Caco-2 (cell line): ENCODE measurements around the gene DDX5. TPM values are rescaled to one million over a fixed set of nuclear protein-coding genes. Genes with fewer than 3 reads are reported as not detected.

Experiments used
- BruUV-seq: library from RNA; stranded (reverse); fragments of 400-500 nt; replicated peaks from 2 replicates; lab custom pipeline; 2021; lab: Mats Ljungman, UMichigan
- CTCF ChIA-PET: fragments of 300-600 bp; sonication (Branson Sonifier 250); formaldehyde crosslinking; loops from one replicate; lab custom pipeline; 2022; ENCODE audit warnings: antibody characterized with exemption; lab: Charles Lee
- POLR2A ChIA-PET: fragments of 300-600 bp; sonication (Branson Sonifier 250); formaldehyde crosslinking; loops from one replicate; lab custom pipeline; 2022; ENCODE audit warnings: antibody characterized with exemption; lab: Charles Lee
- DNase-seq, 2 experiments: peaks; one replicate each; pipeline versions ENCODE4 v3.0.0 to v3.0.0-alpha.2; 2020 to 2022
- H3K27me3 ChIP-seq: replicated peaks from 2 replicates; pipeline ENCODE4 v1.6.0; 2011; ENCODE audit warnings: low read length; ENCODE audit not compliant: control insufficient read depth, insufficient read depth
- H3K36me3 ChIP-seq: 2 replicates; pipeline ENCODE4 v1.5.1; 2011; ENCODE audit warnings: low read length; ENCODE audit not compliant: control insufficient read depth, insufficient read depth
- H3K4me1 ChIP-seq: fragments of 250-450 bp; sonication (Bioruptor Pico); 2 replicates; pipeline ENCODE4 v1.5.1; 2020; ENCODE audit warnings: mild to moderate bottlenecking
- H3K4me3 ChIP-seq: 2 replicates; pipeline ENCODE4 v1.5.1; 2011; ENCODE audit warnings: low read depth, mild to moderate bottlenecking, control low read depth, low read length
- H3K9me3 ChIP-seq: fragments of 250-450 bp; sonication (Bioruptor Pico); 2 replicates; pipeline ENCODE4 v1.5.1; 2020; ENCODE audit warnings: mild to moderate bottlenecking, moderate library complexity
- H3K27ac Mint-ChIP-seq: one replicate; pipeline ENCODE4 v1.8.0; 2022; ENCODE audit warnings: mixed read lengths; ENCODE audit not compliant: unreplicated experiment
- H3K27me3 Mint-ChIP-seq: one replicate; pipeline ENCODE4 v1.8.0; 2022; ENCODE audit warnings: mixed read lengths; ENCODE audit not compliant: insufficient read depth, unreplicated experiment
- H3K36me3 Mint-ChIP-seq: one replicate; pipeline ENCODE4 v1.8.0; 2022; ENCODE audit warnings: mild to moderate bottlenecking, mixed read lengths; ENCODE audit not compliant: insufficient read depth, unreplicated experiment
- H3K4me1 Mint-ChIP-seq: one replicate; pipeline ENCODE4 v1.8.0; 2022; ENCODE audit warnings: low read depth, mixed read lengths; ENCODE audit not compliant: unreplicated experiment
- H3K4me3 Mint-ChIP-seq: one replicate; pipeline ENCODE4 v1.8.0; 2022; ENCODE audit warnings: mild to moderate bottlenecking, moderate library complexity, mixed read lengths; ENCODE audit not compliant: unreplicated experiment
- H3K9me3 Mint-ChIP-seq: one replicate; pipeline ENCODE4 v1.8.0; 2022; ENCODE audit warnings: mixed read lengths; ENCODE audit not compliant: unreplicated experiment
- intact Hi-C: fragments of 100-400 bp; cut with micrococcal nuclease; formaldehyde crosslinking; loops from one replicate; pipeline ENCODE4 v1.10.0; 2022; ENCODE audit not compliant: unreplicated experiment
- total RNA-seq: library from RNA; stranded (reverse); gene quantifications from 2 replicates; pipeline ENCODE4 v1.2.3, GENCODE V29; 2022
- TF ChIP-seq, protein P1 (sequence below), 2 experiments: fragments of 200-600 bp in 1 of 2; IDR thresholded peaks; 1 replicate in 1 of 2; 2 replicates in 1 of 2; pipeline versions ENCODE4 v1.5.1 to v1.8.0; 2011 to 2022; ENCODE audit warnings: antibody characterized with exemption in 1 of 2, control low read depth in 1 of 2, inconsistent platforms in 1 of 2, low read depth in 1 of 2, low read length in 1 of 2, mild to moderate bottlenecking in 1 of 2, moderate library complexity in 1 of 2; ENCODE audit not compliant: insufficient read depth in 1 of 2, severe bottlenecking in 1 of 2, unreplicated experiment in 1 of 2

Gene DDX5
- total RNA-seq, 1 experiment from 2014 or later = 648 TPM

DNA sequence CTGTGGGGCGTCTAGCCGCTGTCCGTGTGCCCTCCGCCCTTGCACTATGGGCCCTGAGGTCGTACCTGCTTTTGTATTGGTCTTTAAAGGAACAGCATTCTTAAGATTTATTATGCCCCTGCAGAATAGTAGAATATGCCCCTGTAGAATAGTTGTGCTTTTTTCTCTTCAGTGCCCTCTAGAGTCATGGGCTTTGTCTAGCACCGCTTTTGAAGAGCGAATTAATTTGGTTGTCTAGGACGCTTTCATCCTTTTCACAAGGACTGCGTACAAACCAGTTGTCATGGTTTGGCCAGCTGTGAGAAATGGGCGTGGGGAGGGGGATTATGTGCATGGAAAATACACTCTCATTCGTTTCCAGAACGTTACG is 1.3 kb upstream of the DDX5 start:
- CTCF ChIA-PET = interaction anchor here (1.5 to 1.7 kb wide), 2 partner anchors 10 to 87 kb away, joined by 5 to 9 read pairs; partner anchors contain the start of gene POLG2
- intact Hi-C loops = loop anchor here (5.0 kb wide), 1 partner anchor 155 kb away; the partner anchor contains the start of gene SMURF2
- H3K36me3 ChIP-seq = 0 out of 2 replicates have a peak, but pooled peaks cover 1% of the 10 kb centered on the region

DNA sequence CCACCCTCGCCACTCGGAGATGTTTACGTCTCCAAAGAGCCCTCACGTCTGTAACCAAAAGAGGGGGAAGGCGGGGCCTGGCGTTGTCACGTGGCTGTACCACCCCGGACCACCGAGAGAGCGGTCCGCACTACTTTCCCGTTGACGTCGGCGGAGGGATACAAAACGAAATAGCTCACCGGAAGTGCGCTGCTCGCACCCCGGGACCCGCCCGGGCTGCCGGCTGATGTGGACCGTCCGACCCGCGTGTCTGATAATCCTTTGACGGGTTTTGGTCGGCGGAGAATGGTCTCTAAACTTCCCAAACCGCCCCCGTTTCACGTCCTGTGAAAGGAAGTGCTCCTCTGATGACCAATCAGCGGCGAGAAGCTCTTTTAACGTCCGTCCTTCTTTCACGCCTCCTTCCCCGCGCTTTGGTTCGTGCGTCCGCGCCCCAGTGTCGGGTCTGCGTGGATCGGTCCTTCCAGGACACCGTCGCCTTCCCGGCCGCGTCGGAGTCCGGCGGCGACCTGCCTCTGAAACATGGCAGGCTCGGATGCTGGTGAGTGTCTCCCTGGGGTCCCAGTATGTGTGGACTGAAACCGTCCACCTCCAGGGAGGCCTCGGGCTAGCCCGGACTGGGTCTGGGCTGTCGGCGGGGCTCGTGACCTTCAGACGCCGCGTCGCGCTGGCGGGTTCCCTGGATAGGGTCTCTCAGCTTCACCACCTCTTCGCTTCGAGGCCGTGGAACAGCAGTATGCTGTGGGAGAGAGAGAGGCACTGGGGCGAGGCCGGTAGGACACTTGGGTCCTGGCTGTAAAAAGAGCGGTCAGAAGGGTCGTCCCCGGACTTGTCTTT is 705 bp upstream of the DDX5 start, which contains the start of gene CEP95:
CEP95 (plus strand) TSS at position 402 of the 837 bp plus-strand sequence; CDS start at position 523, 121 bp downstream.
- CTCF ChIA-PET = interaction anchor here (0.6 to 1.7 kb wide), 3 partner anchors 10 to 87 kb away, joined by 3 to 9 read pairs (median 5); partner anchors contain the start of gene POLG2
- H3K4me1 Mint-ChIP-seq = peaks cover 36% of the 10 kb centered on the region
- peak within 1 kb of the TSS; percentile 97 for H3K4me3 Mint-ChIP-seq
- POLR2A ChIA-PET = interaction anchor here (0.6 to 3.3 kb wide), 7 partner anchors 10 to 1945 kb away, joined by 3 to 79 read pairs (median 5); partner anchors contain the start of gene POLG2
- Histone ChIP-seq H3K4me1 (peaks cover 15% of the 10 kb centered on the region), H3K9me3 (no peaks in the 10 kb centered on the region), H3K36me3 (0 out of 2 replicates have a peak, but pooled peaks cover 1% of the 10 kb centered on the region), H3K4me3 (peak within 1 kb of the TSS; percentile 70), H3K27me3 (no peaks in the 10 kb centered on the region)
- peaks cover 85% of the 10 kb centered on the region for H3K36me3 Mint-ChIP-seq
- H3K27ac Mint-ChIP-seq = peak within 1 kb of the TSS; percentile 100
- no peaks in the 10 kb centered on the region for H3K9me3 Mint-ChIP-seq
- intact Hi-C loops = loop anchor here (1.0 to 5.0 kb wide), 2 partner anchors 9 to 156 kb away; partner anchors contain the start of genes POLG2 and SMURF2
- no peaks in the 10 kb centered on the region for H3K27me3 Mint-ChIP-seq
- TF ChIP-seq, protein P1, sequence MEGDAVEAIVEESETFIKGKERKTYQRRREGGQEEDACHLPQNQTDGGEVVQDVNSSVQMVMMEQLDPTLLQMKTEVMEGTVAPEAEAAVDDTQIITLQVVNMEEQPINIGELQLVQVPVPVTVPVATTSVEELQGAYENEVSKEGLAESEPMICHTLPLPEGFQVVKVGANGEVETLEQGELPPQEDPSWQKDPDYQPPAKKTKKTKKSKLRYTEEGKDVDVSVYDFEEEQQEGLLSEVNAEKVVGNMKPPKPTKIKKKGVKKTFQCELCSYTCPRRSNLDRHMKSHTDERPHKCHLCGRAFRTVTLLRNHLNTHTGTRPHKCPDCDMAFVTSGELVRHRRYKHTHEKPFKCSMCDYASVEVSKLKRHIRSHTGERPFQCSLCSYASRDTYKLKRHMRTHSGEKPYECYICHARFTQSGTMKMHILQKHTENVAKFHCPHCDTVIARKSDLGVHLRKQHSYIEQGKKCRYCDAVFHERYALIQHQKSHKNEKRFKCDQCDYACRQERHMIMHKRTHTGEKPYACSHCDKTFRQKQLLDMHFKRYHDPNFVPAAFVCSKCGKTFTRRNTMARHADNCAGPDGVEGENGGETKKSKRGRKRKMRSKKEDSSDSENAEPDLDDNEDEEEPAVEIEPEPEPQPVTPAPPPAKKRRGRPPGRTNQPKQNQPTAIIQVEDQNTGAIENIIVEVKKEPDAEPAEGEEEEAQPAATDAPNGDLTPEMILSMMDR (IDR thresholded peaks at IDR 0.05; ENCODE audit: insufficient read depth in 1 of 2, low read depth in 1 of 2, low read length in 1 of 2, severe bottlenecking in 1 of 2, unreplicated experiment in 1 of 2) = no peak
- DNase-seq = peak in 1 of 2 experiments; percentile 97
- no TSS peak for BruUV-seq

More for the DNA sequence above, 1.3 kb upstream of the DDX5 start:
- Mint-ChIP-seq H3K36me3 (peaks cover 82% of the 10 kb centered on the region), H3K27ac (peak overlapping the region; percentile 100), H3K27me3 (no peaks in the 10 kb centered on the region), H3K9me3 (no peaks in the 10 kb centered on the region), H3K4me3 (peak overlapping the region; percentile 97), H3K4me1 (peaks cover 30% of the 10 kb centered on the region)
- TF ChIP-seq, protein P1 (IDR thresholded peaks at IDR 0.05; ENCODE audit: insufficient read depth in 1 of 2, low read depth in 1 of 2, low read length in 1 of 2, severe bottlenecking in 1 of 2, unreplicated experiment in 1 of 2) = peak; percentile 26 to 30
- DNase-seq = peak in 1 of 2 experiments; percentile 63
- no peaks in the 10 kb centered on the region for H3K27me3 ChIP-seq
- peaks cover 15% of the 10 kb centered on the region for H3K4me1 ChIP-seq
- no peaks in the 10 kb centered on the region for H3K9me3 ChIP-seq
- H3K4me3 ChIP-seq = peak overlapping the region; percentile 70
- BruUV-seq = no TSS peak
- POLR2A ChIA-PET = interaction anchor here (0.6 to 3.3 kb wide), 5 partner anchors 10 to 205 kb away, joined by 3 to 79 read pairs (median 5); partner anchors contain the start of gene POLG2
